H1 (cell line): ENCODE results near the gene BHMT. TPM values are rescaled to one million over a fixed set of nuclear protein-coding genes. Genes with fewer than 3 reads are reported as not detected.

Experiments
- CTCF ChIA-PET: fragments of 300-600 bp; sonication (Branson Sonifier 250); formaldehyde crosslinking; loops from one replicate; lab custom pipeline; 2021; ENCODE audit not compliant: partially characterized antibody; lab: Charles Lee
- POLR2A ChIA-PET: fragments of 300-600 bp; sonication (Branson Sonifier 250); formaldehyde crosslinking; loops from one replicate; lab custom pipeline; 2021; ENCODE audit warnings: inconsistent platforms; ENCODE audit not compliant: partially characterized antibody; lab: Charles Lee
- DNase-seq, 2 experiments: peaks; one replicate each; pipeline versions ENCODE4 v3.0.0 to v3.0.0-alpha.2; 2010 to 2022; ENCODE audit warnings: low spot score in 2 of 2, low read depth in 1 of 2, mixed read lengths in 1 of 2
- FAIRE-seq: peaks from 2 replicates; lab custom pipeline; 2011; peaks lifted over from hg19 to GRCh38; lab: Jason Lieb, UNC
- H2AFZ ChIP-seq: 2 replicates; pipeline ENCODE4 v1.8.1; 2012; ENCODE audit warnings: low read length, inconsistent platforms
- H2AK5ac ChIP-seq: 2 replicates; pipeline ENCODE4 v1.6.1; 2013; ENCODE audit warnings: low read depth, low read length
- H2BK120ac ChIP-seq: replicated peaks from 2 replicates; pipeline ENCODE3; 2013; ENCODE audit warnings: low read depth, low read length, inconsistent platforms
- H2BK12ac ChIP-seq: 2 replicates; pipeline ENCODE4 v1.6.1; 2013; ENCODE audit warnings: low read depth, low read length
- H2BK15ac ChIP-seq: 2 replicates; pipeline ENCODE4 v1.6.1; 2013; ENCODE audit warnings: low read length
- H2BK20ac ChIP-seq: 2 replicates; pipeline ENCODE4 v1.6.1; 2013; ENCODE audit warnings: low read length
- H2BK5ac ChIP-seq: 2 replicates; pipeline ENCODE4 v1.6.1; 2013; ENCODE audit warnings: low read depth, low read length
- H3K14ac ChIP-seq: 2 replicates; pipeline ENCODE4 v1.6.1; 2013; ENCODE audit warnings: inconsistent platforms; ENCODE audit not compliant: insufficient read length
- H3K18ac ChIP-seq: 2 replicates; pipeline ENCODE4 v1.6.1; 2013; ENCODE audit warnings: low read length; ENCODE audit errors: extremely low read depth
- H3K23ac ChIP-seq: 2 replicates; pipeline ENCODE4 v1.6.1; 2013; ENCODE audit warnings: inconsistent platforms; ENCODE audit not compliant: insufficient read length
- H3K23me2 ChIP-seq: 2 replicates; pipeline ENCODE4 v1.6.1; 2013; ENCODE audit warnings: low read depth, low read length
- H3K27ac ChIP-seq: 2 replicates; pipeline ENCODE4 v1.6.1; 2011; ENCODE audit warnings: low read depth, low read length, inconsistent platforms
- H3K27me3 ChIP-seq, 4 experiments: replicated peaks in 1 of 4; 1 replicate in 1 of 4; 2 replicates in 3 of 4; pipeline versions ENCODE4 v1.6.1 to v1.8.1; 2011 to 2013; ENCODE audit warnings: low read length in 3 of 4, mild to moderate bottlenecking in 3 of 4, inconsistent platforms in 2 of 4, mixed read lengths in 2 of 4, moderate library complexity in 1 of 4; ENCODE audit not compliant: control insufficient read depth in 3 of 4, insufficient read depth in 3 of 4; ENCODE audit errors: extremely low read depth in 1 of 4
- H3K36me3 ChIP-seq, 4 experiments: 2 replicates each; pipeline versions ENCODE4 v1.6.1 to v1.8.1; 2011 to 2013; ENCODE audit warnings: mild to moderate bottlenecking in 4 of 4, low read length in 3 of 4, moderate library complexity in 2 of 4, control low read depth in 1 of 4, inconsistent platforms in 1 of 4; ENCODE audit not compliant: insufficient read depth in 4 of 4, control insufficient read depth in 2 of 4
- H3K4ac ChIP-seq: replicated peaks from 2 replicates; pipeline ENCODE3; 2013; ENCODE audit warnings: low read length, low read depth, mixed read lengths, inconsistent platforms; ENCODE audit not compliant: insufficient read length
- H3K4me1 ChIP-seq, 4 experiments: replicated peaks in 1 of 4; 1 replicate in 1 of 4; 2 replicates in 3 of 4; pipeline versions ENCODE4 v1.6.1 to v1.8.1; 2011 to 2013; ENCODE audit warnings: low read length in 3 of 4, inconsistent platforms in 2 of 4, mixed read lengths in 1 of 4; ENCODE audit not compliant: insufficient read depth in 4 of 4, control insufficient read depth in 3 of 4
- H3K4me2 ChIP-seq, 2 experiments: 2 replicates each; pipeline versions ENCODE4 v1.6.1 to v1.8.1; 2011 to 2013; ENCODE audit warnings: low read depth in 2 of 2, low read length in 2 of 2, control low read depth in 1 of 2, inconsistent platforms in 1 of 2, mild to moderate bottlenecking in 1 of 2; ENCODE audit not compliant: insufficient read depth in 1 of 2
- H3K4me3 ChIP-seq, 4 experiments: fragments of 200-600, 300-600 bp in 1 of 4; sonication (generic), shearing (Covaris generic), sonication (Bioruptor Twin) in 1 of 4; 2 replicates each; pipeline versions ENCODE4 v1.5.1 to v1.8.1; 2011 to 2016; ENCODE audit warnings: low read length in 4 of 4, low read depth in 3 of 4, control low read depth in 2 of 4, inconsistent platforms in 2 of 4, mild to moderate bottlenecking in 2 of 4, mixed read lengths in 1 of 4, moderate library complexity in 1 of 4; ENCODE audit not compliant: insufficient read depth in 2 of 4; ENCODE audit errors: extremely low read depth in 1 of 4
- H3K56ac ChIP-seq: replicated peaks from 2 replicates; pipeline ENCODE3; 2013; ENCODE audit warnings: low read depth, mild to moderate bottlenecking, mixed read lengths, low read length, inconsistent platforms; ENCODE audit not compliant: insufficient read length
- H3K79me1 ChIP-seq: 2 replicates; pipeline ENCODE4 v1.6.1; 2013; ENCODE audit warnings: low read depth, low read length, control low read depth
- H3K79me2 ChIP-seq, 2 experiments: 2 replicates each; pipeline versions ENCODE4 v1.6.1 to v1.8.1; 2012 to 2013; ENCODE audit warnings: low read length in 2 of 2, mild to moderate bottlenecking in 2 of 2, inconsistent platforms in 1 of 2; ENCODE audit not compliant: insufficient read depth in 2 of 2, control insufficient read depth in 1 of 2
- H3K9ac ChIP-seq, 4 experiments: replicated peaks in 1 of 4; 1 replicate in 1 of 4; 2 replicates in 3 of 4; pipeline versions ENCODE4 v1.6.1 to v1.8.1; 2011 to 2013; ENCODE audit warnings: low read depth in 3 of 4, low read length in 3 of 4, control low read depth in 2 of 4, mild to moderate bottlenecking in 2 of 4, moderate library complexity in 2 of 4, inconsistent platforms in 1 of 4; ENCODE audit errors: extremely low read depth in 1 of 4
- H3K9me3 ChIP-seq, 2 experiments: 2 replicates each; pipeline versions ENCODE4 v1.6.1 to v1.8.1; 2012 to 2013; ENCODE audit warnings: mild to moderate bottlenecking in 2 of 2, moderate library complexity in 2 of 2, control low read depth in 1 of 2, inconsistent platforms in 1 of 2, low read depth in 1 of 2, low read length in 1 of 2, mixed read lengths in 1 of 2; ENCODE audit not compliant: insufficient read depth in 2 of 2
- H4K20me1 ChIP-seq, 2 experiments: replicated peaks in 1 of 2; 2 replicates each; pipeline versions ENCODE3 to v1.8.1; 2011 to 2013; ENCODE audit warnings: inconsistent platforms in 2 of 2, low read length in 2 of 2, mild to moderate bottlenecking in 1 of 2; ENCODE audit not compliant: insufficient read depth in 2 of 2, control insufficient read depth in 1 of 2
- H4K5ac ChIP-seq: 2 replicates; pipeline ENCODE4 v1.6.1; 2013; ENCODE audit warnings: low read length, low read depth, mixed read lengths, inconsistent platforms; ENCODE audit not compliant: insufficient read length
- H4K8ac ChIP-seq: 2 replicates; pipeline ENCODE4 v1.8.0; 2013; ENCODE audit warnings: mild to moderate bottlenecking, moderate library complexity, low read length, inconsistent platforms; ENCODE audit not compliant: insufficient read depth; ENCODE audit errors: extremely low read depth
- H4K91ac ChIP-seq: replicated peaks from 2 replicates; pipeline ENCODE3; 2013; ENCODE audit warnings: low read length, mixed read lengths, inconsistent platforms; ENCODE audit not compliant: insufficient read length
- BRCA1 ChIP-seq: IDR thresholded peaks from 2 replicates; pipeline ENCODE4 v1.6.1; 2012; ENCODE audit warnings: low read depth, low read length, improper control_type of control experiment
- CBX5 ChIP-seq: fragments of 300-800, 300-1000 bp; sonication (generic); IDR thresholded peaks from 2 replicates; pipeline ENCODE4 v1.7.1; 2016; ENCODE audit warnings: antibody characterized with exemption, low read length, low read depth
- EP300 ChIP-seq, 2 experiments: IDR thresholded peaks; 1 replicate in 1 of 2; 2 replicates in 1 of 2; pipeline ENCODE4 v1.6.1; 2011 to 2012; ENCODE audit warnings: low read depth in 2 of 2, low read length in 2 of 2, mild to moderate bottlenecking in 2 of 2, borderline replicate concordance in 1 of 2, inconsistent platforms in 1 of 2, moderate library complexity in 1 of 2
- HDAC6 ChIP-seq: IDR thresholded peaks from one replicate; pipeline ENCODE4 v1.7.1; 2012; ENCODE audit warnings: low read depth, mild to moderate bottlenecking, inconsistent platforms, low read length, moderate library complexity
- KDM1A ChIP-seq: fragments of 200-600, 300-600 bp; sonication (generic); IDR thresholded peaks from 2 replicates; pipeline ENCODE4 v1.7.1; 2016; ENCODE audit warnings: mild to moderate bottlenecking, low read length, borderline replicate concordance
- MAFK ChIP-seq: IDR thresholded peaks from 2 replicates; pipeline ENCODE4 v1.6.1; 2012; ENCODE audit warnings: low read depth, mild to moderate bottlenecking, improper control_type of control experiment, low read length
- PHF8 ChIP-seq: fragments of 200-600 bp; sonication (generic); conservative IDR thresholded peaks from 2 replicates; pipeline ENCODE4 v1.7.1; 2012; ENCODE audit warnings: low read depth, mild to moderate bottlenecking, inconsistent platforms, low read length, moderate library complexity
- POU5F1 ChIP-seq: IDR thresholded peaks from 2 replicates; pipeline ENCODE4 v1.6.1; 2011; ENCODE audit warnings: low read depth, mild to moderate bottlenecking, low read length, moderate library complexity
- RNF2 ChIP-seq: fragments of 200-900, 300-1000 bp; sonication (generic); IDR thresholded peaks from 2 replicates; pipeline ENCODE4 v1.7.1; 2016; ENCODE audit warnings: borderline replicate concordance, low read depth, mild to moderate bottlenecking, antibody characterized with exemption, low read length; ENCODE audit not compliant: poor library complexity, severe bottlenecking; ENCODE audit errors: missing control alignments
- SIRT6 ChIP-seq: IDR thresholded peaks from one replicate; pipeline ENCODE4 v1.7.1; 2012; ENCODE audit warnings: low read length, inconsistent platforms
- SRF ChIP-seq: IDR thresholded peaks from 2 replicates; pipeline ENCODE4 v1.6.1; 2011; ENCODE audit warnings: mild to moderate bottlenecking, low read depth, low read length, moderate library complexity
- TAF7 ChIP-seq: optimal IDR thresholded peaks from 2 replicates; pipeline ENCODE3; 2011; ENCODE audit warnings: low read depth, mild to moderate bottlenecking, inconsistent platforms, low read length, moderate library complexity, borderline replicate concordance
- TBP ChIP-seq: IDR thresholded peaks from 2 replicates; pipeline ENCODE4 v1.6.1; 2011; ENCODE audit warnings: low read depth, low read length, improper control_type of control experiment
- TEAD4 ChIP-seq: IDR thresholded peaks from 2 replicates; pipeline ENCODE4 v1.6.1; 2012; ENCODE audit warnings: low read depth, low read length, inconsistent platforms, mixed read lengths
- YY1 ChIP-seq: IDR thresholded peaks from 2 replicates; pipeline ENCODE4 v1.6.1; 2011; ENCODE audit warnings: low read depth, mild to moderate bottlenecking, low read length
- WGBS, 2 experiments: shearing (Covaris generic) in 1 of 2; methylation state at CpG; one replicate each; pipeline versions ENCODE4 v1.1.6 to v1.1.7; 2013 to 2015; ENCODE audit warnings: low lambda C conversion rate in 2 of 2, mixed read lengths in 2 of 2, inconsistent platforms in 1 of 2, low coverage in 1 of 2, missing lambda C conversion rate in 1 of 2; ENCODE audit not compliant: insufficient replicate concordance in 2 of 2, insufficient coverage in 1 of 2, insufficient read length in 1 of 2; ENCODE audit errors: extremely low coverage in 1 of 2, missing lambda C conversion rate in 1 of 2; 5-methylcytosine and 5-hydroxymethylcytosine counted together
- polyA plus RNA-seq, 7 experiments: library from polyadenylated mRNA; depleted of rRNA in 3 of 7; stranded (reverse) in 5 of 7; unstranded in 2 of 7; fragments of >200 nt in 5 of 7; fragments of 200-250 nt in 2 of 7; gene quantifications; 1 replicate in 5 of 7; 2 replicates in 1 of 7; 4 replicates in 1 of 7; pipeline versions ENCODE4 v1.2.1 to v1.2.3, GENCODE V29; 2011 to 2013; ENCODE audit warnings: missing spikeins in 2 of 7, mixed read lengths in 2 of 7
- total RNA-seq: library from RNA; stranded (reverse); fragmentation: NEBNext Ultra II Directional; extraction: Animal tissue kit (Norgen Biotek cat#: 25700); gene quantifications from 2 replicates; pipeline ENCODE4 v1.2.1, GENCODE V29; 2021

BHMT gene
- total and polyA plus RNA-seq, 2 of the 8 experiments (the other 6 are each of a cell fraction or from before 2014, with no cell fraction given) = 0.54 to 1.6 TPM

GRCh38 chr5:79074641-79075040 is 37.0 kb upstream of the BHMT start:
- no peak overlapping the region for H3K23ac ChIP-seq
- 87% methylated on average over 6 of the region's 6 CpGs; no CpG with 5 or more reads in 1 of the 2 experiments for WGBS, 2 experiments
- H3K79me2 ChIP-seq = no peaks in the 10 kb centered on the region
- H3K9me3 ChIP-seq = no peaks in the 10 kb centered on the region; a peak in 2 of 4 replicates
- H4K91ac ChIP-seq = no peak overlapping the region
- H2BK120ac ChIP-seq = no peak overlapping the region
- H3K18ac ChIP-seq = no peak overlapping the region
- H3K14ac ChIP-seq = no peak overlapping the region
- no peak overlapping the region for H3K4me3 ChIP-seq
- peaks cover 3% of the 10 kb centered on the region; the same call in 1 of the 2 replicates for H3K23me2 ChIP-seq
- no peak overlapping the region for H2AK5ac ChIP-seq
- no peak overlapping the region for H2BK12ac ChIP-seq
- peaks cover 0 to 2% of the 10 kb centered on the region in 2 experiments for H4K20me1 ChIP-seq
- no peak overlapping the region for H2AFZ ChIP-seq
- no peak overlapping the region for H2BK5ac ChIP-seq
- no peak for FAIRE-seq
- no peak overlapping the region for H3K56ac ChIP-seq
- no peak overlapping the region for H4K5ac ChIP-seq
- ChIA-PET POLR2A (no interaction called here), CTCF (interaction anchor here (0.7 to 3.1 kb wide), 7 partner anchors 29 to 294 kb away, joined by 3 to 11 read pairs (median 3); no protein-coding TSS in a partner anchor)
- H2BK15ac ChIP-seq = no peak overlapping the region
- no peaks in the 10 kb centered on the region for H3K36me3 ChIP-seq
- DNase-seq = no peak
- no peak overlapping the region for H3K4ac ChIP-seq
- no peak overlapping the region for H3K9ac ChIP-seq
- no peaks in the 10 kb centered on the region for H3K79me1 ChIP-seq
- no peak overlapping the region for H3K4me2 ChIP-seq
- no peak overlapping the region for H3K27ac ChIP-seq
- H3K4me1 ChIP-seq = no peaks in the 10 kb centered on the region
- no peak overlapping the region for H4K8ac ChIP-seq
- no peak overlapping the region for H2BK20ac ChIP-seq
- H3K27me3 ChIP-seq = no peaks in the 10 kb centered on the region
- no peak for TF ChIP-seq POU5F1
- TF ChIP-seq CBX5 = no peak
- no peak for TF ChIP-seq SRF
- no peak for TF ChIP-seq PHF8
- no peak for TF ChIP-seq YY1
- no peak for TF ChIP-seq RNF2
- TF ChIP-seq HDAC6 = no peak
- TF ChIP-seq SIRT6 = no peak
- no peak for TF ChIP-seq TAF7
- no peak for TF ChIP-seq TBP
- TF ChIP-seq BRCA1 = no peak
- TF ChIP-seq TEAD4 = no peak
- TF ChIP-seq MAFK = no peak
- no peak for TF ChIP-seq KDM1A
- TF ChIP-seq EP300 (IDR thresholded peaks at IDR 0.05; ENCODE audit: borderline replicate concordance in 1 of 2, low read depth in 2 of 2, low read length in 2 of 2) = no peak
